GM12892 (cell line): ENCODE data around the gene FILIP1L.

ENCODE experiments used
- POLR2A ChIP-seq: IDR thresholded peaks from 2 replicates; pipeline ENCODE4 v1.6.1; 2011; ENCODE audit warnings: low read depth, low read length, control low read depth
- POLR2AphosphoS5 ChIP-seq: IDR thresholded peaks from 2 replicates; pipeline ENCODE4 v1.6.1; 2011; ENCODE audit warnings: low read depth, low read length, control low read depth

DNA sequence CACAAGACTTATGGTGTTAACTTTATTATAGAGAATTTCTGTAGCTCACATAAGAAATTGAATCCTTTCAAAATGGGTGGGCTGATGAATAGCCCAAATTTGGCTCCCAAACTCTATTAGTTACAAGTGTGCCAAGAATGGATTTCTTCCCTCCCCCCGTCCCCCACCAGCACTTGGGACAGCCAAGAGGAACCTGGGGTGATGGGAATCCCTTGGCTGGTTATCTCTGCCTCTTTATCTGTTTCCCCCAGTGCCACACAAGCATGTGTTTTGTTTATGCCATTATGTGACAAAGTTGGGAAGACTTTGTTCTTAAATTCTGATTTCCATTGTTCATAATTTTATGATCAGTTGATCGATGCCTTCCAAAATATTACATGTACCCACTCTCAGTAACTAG lies 268.3 kb downstream of the FILIP1L start:
- TF ChIP-seq POLR2AphosphoS5 = no peak
- TF ChIP-seq POLR2A = no peak
